Lung (tissue), 12 donors: ENCODE data around the gene SRF. TPM values are rescaled to one million over a fixed set of nuclear protein-coding genes. Genes with fewer than 3 reads are reported as not detected.
A peak's percentile ranks its signal among the peaks of the same experiment; 100 is the strongest.

Experiments
- ATAC-seq: fragments of 200-7000 bp; cut with Tn5 transposase; one replicate; pipeline ENCODE4 v1.9.1; 2020; ENCODE audit warnings: moderate number of reproducible peaks; ENCODE audit not compliant: insufficient read depth, low FRiP score
- DNase-seq, 3 donors: peaks; one replicate each; pipeline ENCODE4 v3.0.0-alpha.2; 2013 to 2017
- H3K27ac ChIP-seq, 2 donors: one replicate each; pipeline ENCODE4 v1.5.1; 2013; ENCODE audit warnings: mild to moderate bottlenecking in 2 of 2, moderate library complexity in 2 of 2, control low read depth in 1 of 2, inconsistent platforms in 1 of 2, low read depth in 1 of 2, low read length in 1 of 2
- H3K27me3 ChIP-seq, 3 donors: one replicate each; pipeline ENCODE4 v1.5.1; 2013; ENCODE audit warnings: low read length in 2 of 3; ENCODE audit not compliant: control insufficient read depth in 3 of 3, insufficient read depth in 3 of 3
- H3K36me3 ChIP-seq, 4 donors: one replicate each; pipeline ENCODE4 v1.5.1; 2013; ENCODE audit warnings: low read length in 4 of 4, mild to moderate bottlenecking in 1 of 4, moderate library complexity in 1 of 4; ENCODE audit not compliant: control insufficient read depth in 4 of 4, insufficient read depth in 4 of 4
- H3K4me1 ChIP-seq, 5 donors: one replicate each; pipeline ENCODE4 v1.5.1; 2013; ENCODE audit warnings: low read length in 5 of 5, mild to moderate bottlenecking in 2 of 5, moderate library complexity in 1 of 5; ENCODE audit not compliant: control insufficient read depth in 5 of 5, insufficient read depth in 5 of 5
- H3K4me3 ChIP-seq: one replicate; pipeline ENCODE4 v1.5.1; 2013; ENCODE audit warnings: mild to moderate bottlenecking, control low read depth, moderate library complexity
- H3K9ac ChIP-seq, 2 donors: one replicate each; pipeline ENCODE4 v1.5.1; 2013; ENCODE audit warnings: low read length in 2 of 2, control low read depth in 1 of 2; ENCODE audit not compliant: insufficient read depth in 1 of 2
- H3K9me3 ChIP-seq, 4 donors: one replicate each; pipeline ENCODE4 v1.5.1; 2013; ENCODE audit warnings: low read length in 3 of 4, mild to moderate bottlenecking in 1 of 4, moderate library complexity in 1 of 4; ENCODE audit not compliant: control insufficient read depth in 4 of 4, insufficient read depth in 3 of 4
- WGBS, 2 donors: extraction: QIAGEN DNeasy Blood & Tissue Kit; methylation state at CpG; one replicate each; pipeline ENCODE4 v1.1.7; 2013; 5-methylcytosine and 5-hydroxymethylcytosine counted together
- polyA plus RNA-seq, 2 donors: library from polyadenylated mRNA; stranded (reverse); fragments of 200-250 nt; gene quantifications; one replicate each; pipeline ENCODE4 v1.2.1, GENCODE V29; 2013
- total RNA-seq, 2 donors: library from RNA; depleted of rRNA in 1 of 2; stranded (reverse); fragments of >200 nt in 1 of 2; gene quantifications; one replicate each; pipeline ENCODE4 v1.2.1, GENCODE V29; 2014 to 2021
- TF ChIP-seq, protein P1 (sequence below): IDR thresholded peaks from 2 replicates; pipeline ENCODE4 v1.5.1; 2012; ENCODE audit warnings: mild to moderate bottlenecking; ENCODE audit errors: control extremely low read depth, extremely low read depth
- donor health status: control.
- donor health status: control.
- donor health status: Bipolar disorder and iron deficiency.
- donor health status: healthy.
- donor health status: DM: yes; HTN: yes; CAD: no.

Gene SRF
- total and polyA plus RNA-seq, 4 donors: 12.7 to 42.0 (median 29.0) TPM

DNA sequence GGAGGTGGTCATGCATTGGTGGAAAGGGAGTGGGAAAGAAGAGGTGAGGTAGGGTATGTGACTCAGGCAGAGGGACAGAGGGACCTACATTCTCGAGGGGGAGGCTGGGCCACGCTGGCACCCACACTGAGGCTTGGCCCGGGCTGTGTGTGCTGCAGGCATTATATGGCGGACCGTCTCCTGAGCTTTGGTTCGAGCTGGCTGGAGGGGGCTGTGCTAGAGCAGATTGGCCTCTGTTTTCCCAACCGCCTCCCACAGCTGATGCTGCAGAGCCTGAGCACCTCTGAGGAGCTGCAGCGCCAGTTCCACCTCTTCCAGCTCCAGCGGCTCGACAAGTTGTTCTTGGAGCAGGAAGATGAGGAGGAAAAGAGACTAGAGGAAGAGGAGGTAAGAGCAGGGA, 34.8 kb downstream of the SRF start:
- peaks cover under 1 to 16% (median 3%) of the 10 kb centered on the region in 4 donors for H3K36me3 ChIP-seq
- H3K27me3 ChIP-seq: no peaks in the 10 kb centered on the region
- no peak for DNase-seq
- no peaks in the 10 kb centered on the region for H3K4me1 ChIP-seq
- H3K27ac ChIP-seq: no peak overlapping the region
- no peak overlapping the region for H3K9ac ChIP-seq
- ATAC-seq: no peak
- no peaks in the 10 kb centered on the region for H3K9me3 ChIP-seq
- TF ChIP-seq, protein P1, sequence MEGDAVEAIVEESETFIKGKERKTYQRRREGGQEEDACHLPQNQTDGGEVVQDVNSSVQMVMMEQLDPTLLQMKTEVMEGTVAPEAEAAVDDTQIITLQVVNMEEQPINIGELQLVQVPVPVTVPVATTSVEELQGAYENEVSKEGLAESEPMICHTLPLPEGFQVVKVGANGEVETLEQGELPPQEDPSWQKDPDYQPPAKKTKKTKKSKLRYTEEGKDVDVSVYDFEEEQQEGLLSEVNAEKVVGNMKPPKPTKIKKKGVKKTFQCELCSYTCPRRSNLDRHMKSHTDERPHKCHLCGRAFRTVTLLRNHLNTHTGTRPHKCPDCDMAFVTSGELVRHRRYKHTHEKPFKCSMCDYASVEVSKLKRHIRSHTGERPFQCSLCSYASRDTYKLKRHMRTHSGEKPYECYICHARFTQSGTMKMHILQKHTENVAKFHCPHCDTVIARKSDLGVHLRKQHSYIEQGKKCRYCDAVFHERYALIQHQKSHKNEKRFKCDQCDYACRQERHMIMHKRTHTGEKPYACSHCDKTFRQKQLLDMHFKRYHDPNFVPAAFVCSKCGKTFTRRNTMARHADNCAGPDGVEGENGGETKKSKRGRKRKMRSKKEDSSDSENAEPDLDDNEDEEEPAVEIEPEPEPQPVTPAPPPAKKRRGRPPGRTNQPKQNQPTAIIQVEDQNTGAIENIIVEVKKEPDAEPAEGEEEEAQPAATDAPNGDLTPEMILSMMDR: no peak
- H3K4me3 ChIP-seq: peak overlapping the region; percentile 8
- 93 to 96% methylated on average over 10 of the region's 10 CpGs for WGBS, 2 donors

GRCh38 chr6:43207286-43207685, 36.2 kb downstream of the SRF start:
- TF ChIP-seq, protein P1: no peak
- 92 to 96% methylated on average over 2 of the region's 2 CpGs for WGBS, 2 donors
- Histone ChIP-seq H3K4me3 (no peak overlapping the region), H3K27me3 (no peaks in the 10 kb centered on the region), H3K4me1 (no peaks in the 10 kb centered on the region), H3K27ac (no peak overlapping the region), H3K9me3 (no peaks in the 10 kb centered on the region), H3K36me3 (peaks cover 0 to 14% (median 3%) of the 10 kb centered on the region in 4 donors), H3K9ac (no peak overlapping the region)
- ATAC-seq (no peak), DNase-seq (no peak)

DNA sequence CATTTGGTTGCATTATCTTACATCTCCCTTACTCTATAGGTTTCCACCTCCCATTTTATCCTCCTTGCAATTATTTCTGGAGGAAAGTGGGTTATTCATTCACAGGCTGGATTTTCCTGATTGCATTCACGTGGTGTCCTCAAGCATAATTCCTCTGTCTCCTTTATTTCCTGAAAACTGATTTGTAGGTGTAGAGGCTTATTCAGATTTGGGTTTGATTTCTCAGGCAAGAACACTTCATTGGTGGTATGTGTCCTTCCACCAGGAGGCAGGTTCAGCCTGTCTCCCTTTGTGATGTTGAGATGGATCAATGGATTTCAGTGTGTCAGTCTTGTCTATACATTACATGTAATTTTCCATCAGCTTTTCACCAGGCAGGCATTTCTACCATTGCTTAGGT, 40.9 kb downstream of the SRF start:
- Histone ChIP-seq H3K4me1 (no peaks in the 10 kb centered on the region), H3K9me3 (no peaks in the 10 kb centered on the region), H3K4me3 (no peak overlapping the region), H3K27me3 (no peaks in the 10 kb centered on the region), H3K27ac (no peak overlapping the region), H3K9ac (no peak overlapping the region), H3K36me3 (peaks cover 5 to 10% (median 5%) of the 10 kb centered on the region in 4 donors)
- TF ChIP-seq, protein P1: no peak
- WGBS, 2 donors: 68 to 74% methylated on average over 1 of the region's 1 CpG
- ATAC-seq: no peak
- DNase-seq: peak in 1 of 3 donors; percentile 63

GRCh38 chr6:43213431-43213830, 42.4 kb downstream of the SRF start:
- Histone ChIP-seq H3K9me3 (no peaks in the 10 kb centered on the region), H3K27me3 (no peaks in the 10 kb centered on the region), H3K27ac (no peak overlapping the region), H3K4me1 (no peaks in the 10 kb centered on the region), H3K9ac (no peak overlapping the region), H3K36me3 (peaks cover 5 to 12% (median 5%) of the 10 kb centered on the region in 4 donors), H3K4me3 (no peak overlapping the region)
- ATAC-seq: no peak
- 92 to 93% methylated on average over 11 of the region's 11 CpGs for WGBS, 2 donors
- TF ChIP-seq, protein P1: no peak
- DNase-seq: no peak
